Suprapubic skin (tissue), 4 donors: ENCODE data around the gene USP3.

Experiments
- EP300 ChIP-seq: sonication (generic); formaldehyde crosslinking; IDR thresholded peaks from one replicate; pipeline ENCODE4 v1.6.1; 2017; ENCODE audit warnings: antibody characterized with exemption
- POLR2A ChIP-seq, 2 donors: fragments of 450-650 bp; IDR thresholded peaks; one replicate each; pipeline ENCODE4 v1.6.1; 2017; ENCODE audit warnings: antibody characterized with exemption in 2 of 2, mild to moderate bottlenecking in 2 of 2, moderate library complexity in 2 of 2
- POLR2AphosphoS5 ChIP-seq, 3 donors: sonication (generic); formaldehyde crosslinking; IDR thresholded peaks; one replicate each; pipeline ENCODE4 v1.6.1; 2017; ENCODE audit warnings: antibody characterized with exemption in 3 of 3
- TF ChIP-seq, protein P1 (sequence below), 2 donors: fragments of 200-600 bp in 1 of 2; fragments of 450-650 bp in 1 of 2; sonication (generic) in 1 of 2; IDR thresholded peaks; one replicate each; pipeline ENCODE4 v1.5.1; 2016 to 2019; ENCODE audit warnings: antibody characterized with exemption in 2 of 2, mild to moderate bottlenecking in 1 of 2, moderate library complexity in 1 of 2

DNA sequence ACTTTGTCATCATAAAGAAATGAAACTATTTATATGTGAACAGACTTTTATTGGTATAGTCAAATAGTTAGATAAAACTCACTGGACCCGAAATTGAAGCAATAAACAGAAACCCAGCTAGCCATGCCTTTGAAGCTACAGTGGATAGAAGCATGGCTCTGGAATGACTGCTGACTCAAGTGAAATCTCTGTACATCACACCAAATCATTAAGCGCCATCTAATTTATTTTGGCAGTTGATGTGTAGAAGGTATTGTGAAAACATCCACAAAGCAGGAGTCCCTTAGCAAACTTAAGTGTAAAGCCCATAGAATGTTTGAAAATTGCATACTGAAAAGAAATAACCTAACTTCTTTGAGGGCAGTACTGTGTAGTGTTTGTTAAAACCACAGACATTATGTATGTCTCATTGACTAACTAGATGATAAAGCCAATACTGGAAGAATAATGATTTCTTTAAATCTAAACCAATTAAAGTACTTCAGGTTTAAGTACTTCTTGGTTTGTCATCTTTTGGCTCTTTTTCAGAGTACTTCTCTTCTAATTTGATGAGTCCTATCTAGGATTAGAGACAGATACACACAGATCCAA, 50.0 kb downstream of the USP3 start:
- TF ChIP-seq, protein P1, sequence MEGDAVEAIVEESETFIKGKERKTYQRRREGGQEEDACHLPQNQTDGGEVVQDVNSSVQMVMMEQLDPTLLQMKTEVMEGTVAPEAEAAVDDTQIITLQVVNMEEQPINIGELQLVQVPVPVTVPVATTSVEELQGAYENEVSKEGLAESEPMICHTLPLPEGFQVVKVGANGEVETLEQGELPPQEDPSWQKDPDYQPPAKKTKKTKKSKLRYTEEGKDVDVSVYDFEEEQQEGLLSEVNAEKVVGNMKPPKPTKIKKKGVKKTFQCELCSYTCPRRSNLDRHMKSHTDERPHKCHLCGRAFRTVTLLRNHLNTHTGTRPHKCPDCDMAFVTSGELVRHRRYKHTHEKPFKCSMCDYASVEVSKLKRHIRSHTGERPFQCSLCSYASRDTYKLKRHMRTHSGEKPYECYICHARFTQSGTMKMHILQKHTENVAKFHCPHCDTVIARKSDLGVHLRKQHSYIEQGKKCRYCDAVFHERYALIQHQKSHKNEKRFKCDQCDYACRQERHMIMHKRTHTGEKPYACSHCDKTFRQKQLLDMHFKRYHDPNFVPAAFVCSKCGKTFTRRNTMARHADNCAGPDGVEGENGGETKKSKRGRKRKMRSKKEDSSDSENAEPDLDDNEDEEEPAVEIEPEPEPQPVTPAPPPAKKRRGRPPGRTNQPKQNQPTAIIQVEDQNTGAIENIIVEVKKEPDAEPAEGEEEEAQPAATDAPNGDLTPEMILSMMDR (IDR thresholded peaks at IDR 0.05): no peak
- TF ChIP-seq POLR2A (IDR thresholded peaks at IDR 0.05) (no peak), POLR2AphosphoS5 (IDR thresholded peaks at IDR 0.05) (no peak), EP300 (no peak)
